GM12892 (cell line): ENCODE results near the gene CGB5.

Experiments used
- POLR2A ChIP-seq: IDR thresholded peaks from 2 replicates; pipeline ENCODE4 v1.6.1; 2011; ENCODE audit warnings: low read depth, low read length, control low read depth
- POLR2AphosphoS5 ChIP-seq: IDR thresholded peaks from 2 replicates; pipeline ENCODE4 v1.6.1; 2011; ENCODE audit warnings: low read depth, low read length, control low read depth
- TAF1 ChIP-seq: IDR thresholded peaks from 2 replicates; pipeline ENCODE4 v1.6.1; 2011; ENCODE audit warnings: low read depth, mild to moderate bottlenecking, control low read depth, low read length, borderline replicate concordance

DNA sequence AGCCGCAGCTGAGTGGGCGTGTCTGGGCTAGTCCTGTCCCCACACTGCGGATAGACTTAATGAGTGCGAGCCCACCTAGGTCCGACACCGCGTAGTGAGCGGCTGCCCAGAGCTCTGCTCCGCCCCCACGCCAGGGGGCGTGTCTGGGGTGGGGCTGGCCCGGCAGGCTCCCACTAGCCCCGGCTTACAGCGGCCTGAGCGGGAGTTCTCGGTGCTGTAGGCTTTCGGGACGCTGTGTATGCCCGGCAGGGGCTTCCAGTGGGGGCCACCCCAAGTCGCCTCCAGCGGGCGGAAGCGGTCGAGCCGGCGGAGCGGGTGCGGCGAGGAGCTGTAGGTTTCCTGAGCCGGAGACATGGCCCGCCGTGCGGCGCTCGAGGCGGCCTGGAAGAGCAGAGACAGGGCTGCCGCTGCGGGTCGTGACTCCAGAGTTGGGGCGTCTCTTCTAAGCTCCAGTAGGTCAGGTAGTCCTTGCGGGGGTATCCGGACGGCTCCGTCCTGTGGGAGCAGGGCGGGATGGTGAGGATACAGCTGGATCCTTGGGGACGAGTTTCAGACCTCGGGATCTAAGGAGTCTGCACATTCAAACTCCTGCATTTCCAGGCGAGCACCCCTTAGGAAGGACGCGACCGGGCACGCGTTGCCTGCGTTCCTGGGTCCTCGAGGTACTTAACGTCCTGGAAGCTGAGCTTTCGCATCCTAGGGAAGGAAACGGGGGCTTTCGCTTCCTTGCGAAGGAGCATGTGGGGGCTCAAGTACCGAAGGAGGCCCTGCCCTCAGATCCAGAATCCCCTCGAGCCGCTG is 12.7 kb downstream of the CGB5 start:
- no peak for TF ChIP-seq POLR2A
- no peak for TF ChIP-seq POLR2AphosphoS5
- no peak for TF ChIP-seq TAF1
